Left forelimb (tissue), 1 donor: ENCODE results near the gene TMEM62.

Experiments used
- DNase-seq: peaks from one replicate; pipeline ENCODE4 v3.0.0-alpha.2; 2018; ENCODE audit warnings: low spot score

Gene TMEM62

GRCh38 chr15:43133430-43134156 lies at the start of gene TMEM62:
Gene TMEM62 (plus strand): TSS chr15:43133586. CDS start chr15:43133803, 217 bp downstream.
- DNase-seq = peak; percentile 83

- no peak for DNase-seq
Measured at GRCh38 chr15:43085921-43086320, 47.5 kb upstream of the TMEM62 start.

- DNase-seq = no peak
Measured at GRCh38 chr15:43086551-43086950, 46.8 kb upstream of the TMEM62 start.

- no peak for DNase-seq
Measured at GRCh38 chr15:43091859-43092258, 41.5 kb upstream of the TMEM62 start.

- DNase-seq = no peak
Measured at GRCh38 chr15:43093026-43093425, 40.4 kb upstream of the TMEM62 start.

- DNase-seq = no peak
Measured at GRCh38 chr15:43094416-43095030, 38.9 kb upstream of the TMEM62 start.

- no peak for DNase-seq
Measured at GRCh38 chr15:43095243-43095642, 38.1 kb upstream of the TMEM62 start.

GRCh38 chr15:43095708-43096347 lies 37.6 kb upstream of the TMEM62 start:
- DNase-seq = no peak

- DNase-seq = no peak
Measured at GRCh38 chr15:43096411-43096810, 37.0 kb upstream of the TMEM62 start.

GRCh38 chr15:43099105-43099845 lies 34.1 kb upstream of the TMEM62 start:
- DNase-seq = no peak

GRCh38 chr15:43100971-43101370 lies 32.4 kb upstream of the TMEM62 start:
- DNase-seq = no peak

GRCh38 chr15:43102187-43102586 lies 31.2 kb upstream of the TMEM62 start:
- no peak for DNase-seq

GRCh38 chr15:43103907-43104306 lies 29.5 kb upstream of the TMEM62 start:
- DNase-seq = no peak

GRCh38 chr15:43104426-43104825 lies 29.0 kb upstream of the TMEM62 start:
- no peak for DNase-seq

GRCh38 chr15:43105077-43105736 lies 28.2 kb upstream of the TMEM62 start:
- DNase-seq = no peak

- DNase-seq = peak; percentile 93
Measured at GRCh38 chr15:43105778-43106485, 27.5 kb upstream of the TMEM62 start, which contains the start of gene UBR1. Gene UBR1 (minus strand): TSS chr15:43106038. CDS start chr15:43106022, 16 bp downstream.

- DNase-seq = no peak
Measured at GRCh38 chr15:43106486-43106829, 26.9 kb upstream of the TMEM62 start.

- DNase-seq = no peak
Measured at GRCh38 chr15:43107751-43108150, 25.6 kb upstream of the TMEM62 start.

GRCh38 chr15:43111354-43111753 lies 22.0 kb upstream of the TMEM62 start:
- DNase-seq = no peak

GRCh38 chr15:43118286-43118685 lies 15.1 kb upstream of the TMEM62 start:
- no peak for DNase-seq

GRCh38 chr15:43118829-43119228 lies 14.6 kb upstream of the TMEM62 start:
- no peak for DNase-seq
